H9 (cell line): ENCODE results near the gene MEGF10. TPM values are rescaled to one million over a fixed set of nuclear protein-coding genes. Genes with fewer than 3 reads are reported as not detected.

ENCODE experiments used
- DNase-seq: peaks from one replicate; pipeline ENCODE4 v3.0.0-alpha.2; 2017
- H2AFZ ChIP-seq: one replicate; pipeline ENCODE4 v1.6.1; 2013; ENCODE audit warnings: mild to moderate bottlenecking, low read length, control low read depth, moderate library complexity
- H2AK5ac ChIP-seq: 2 replicates; pipeline ENCODE4 v1.6.1; 2013; ENCODE audit warnings: low read length, control low read depth, mixed read lengths; ENCODE audit not compliant: insufficient read length
- H2BK120ac ChIP-seq: one replicate; pipeline ENCODE4 v1.6.1; 2013; ENCODE audit warnings: low read depth, mild to moderate bottlenecking, low read length, control low read depth, inconsistent platforms; ENCODE audit not compliant: poor library complexity, severe bottlenecking
- H2BK12ac ChIP-seq: 2 replicates; pipeline ENCODE4 v1.6.1; 2013; ENCODE audit warnings: low read length, control low read depth, mixed read lengths, low read depth; ENCODE audit not compliant: insufficient read length
- H2BK15ac ChIP-seq: 2 replicates; pipeline ENCODE4 v1.6.1; 2013; ENCODE audit warnings: low read depth, low read length, control low read depth
- H2BK20ac ChIP-seq: one replicate; pipeline ENCODE4 v1.6.1; 2013; ENCODE audit warnings: low read depth, mild to moderate bottlenecking, low read length, control low read depth, inconsistent platforms; ENCODE audit not compliant: poor library complexity, severe bottlenecking
- H2BK5ac ChIP-seq: 2 replicates; pipeline ENCODE4 v1.6.1; 2013; ENCODE audit warnings: low read length, control low read depth, mixed read lengths; ENCODE audit not compliant: insufficient read length
- H3K14ac ChIP-seq: 2 replicates; pipeline ENCODE4 v1.6.1; 2013; ENCODE audit warnings: low read length, control low read depth; ENCODE audit not compliant: insufficient read depth
- H3K18ac ChIP-seq: 2 replicates; pipeline ENCODE4 v1.6.1; 2013; ENCODE audit warnings: low read depth, mild to moderate bottlenecking, mixed read lengths, low read length, control low read depth; ENCODE audit not compliant: insufficient read length
- H3K23ac ChIP-seq: 2 replicates; pipeline ENCODE4 v1.6.1; 2013; ENCODE audit warnings: low read length, control low read depth, mixed read lengths, low read depth; ENCODE audit not compliant: insufficient read length
- H3K23me2 ChIP-seq: 2 replicates; pipeline ENCODE4 v1.6.1; 2013; ENCODE audit warnings: low read depth, mild to moderate bottlenecking, mixed read lengths, low read length, control low read depth; ENCODE audit not compliant: insufficient read length, poor library complexity, severe bottlenecking
- H3K27ac ChIP-seq: 2 replicates; pipeline ENCODE4 v1.5.1; 2013; ENCODE audit warnings: low read length, control low read depth, mixed read lengths, low read depth; ENCODE audit not compliant: insufficient read length
- H3K27me3 ChIP-seq: 2 replicates; pipeline ENCODE4 v1.6.1; 2013; ENCODE audit warnings: low read length, control low read depth, inconsistent platforms; ENCODE audit not compliant: insufficient read depth
- H3K4ac ChIP-seq: 2 replicates; pipeline ENCODE4 v1.6.1; 2013; ENCODE audit warnings: low read depth, mild to moderate bottlenecking, control low read depth, inconsistent platforms, low read length, moderate library complexity
- H3K4me1 ChIP-seq: 2 replicates; pipeline ENCODE4 v1.6.1; 2013; ENCODE audit warnings: low read length, control low read depth, inconsistent platforms; ENCODE audit not compliant: insufficient read depth
- H3K4me2 ChIP-seq: 2 replicates; pipeline ENCODE4 v1.6.1; 2013; ENCODE audit warnings: low read length, control low read depth, mixed read lengths; ENCODE audit not compliant: insufficient read length, insufficient read depth
- H3K56ac ChIP-seq: 2 replicates; pipeline ENCODE4 v1.6.1; 2013; ENCODE audit warnings: low read depth, mild to moderate bottlenecking, mixed read lengths, low read length, control low read depth; ENCODE audit not compliant: insufficient read length
- H3K79me1 ChIP-seq: 2 replicates; pipeline ENCODE4 v1.6.1; 2013; ENCODE audit warnings: low read depth, mild to moderate bottlenecking, moderate library complexity, low read length, control low read depth, inconsistent platforms; ENCODE audit not compliant: insufficient read depth, poor library complexity, severe bottlenecking
- H3K79me2 ChIP-seq: 2 replicates; pipeline ENCODE4 v1.6.1; 2013; ENCODE audit warnings: low read length, control low read depth, inconsistent platforms; ENCODE audit not compliant: insufficient read depth
- H3K9ac ChIP-seq: 2 replicates; pipeline ENCODE4 v1.6.1; 2013; ENCODE audit warnings: low read length, control low read depth, mixed read lengths; ENCODE audit not compliant: insufficient read length; ENCODE audit errors: extremely low read depth
- H3K9me3 ChIP-seq: one replicate; pipeline ENCODE4 v1.6.1; 2013; ENCODE audit warnings: low read depth, low read length, inconsistent platforms; ENCODE audit not compliant: control insufficient read depth
- H3T11ph ChIP-seq: one replicate; pipeline ENCODE4 v1.6.1; 2013; ENCODE audit warnings: mild to moderate bottlenecking, low read length, control low read depth, inconsistent platforms
- H4K20me1 ChIP-seq: one replicate; pipeline ENCODE4 v1.6.1; 2013; ENCODE audit not compliant: control insufficient read depth, insufficient read length, insufficient read depth
- H4K5ac ChIP-seq: 2 replicates; pipeline ENCODE4 v1.6.1; 2013; ENCODE audit warnings: low read depth, mild to moderate bottlenecking, mixed read lengths, low read length, control low read depth; ENCODE audit not compliant: insufficient read length
- H4K8ac ChIP-seq: replicated peaks from 2 replicates; pipeline ENCODE4 v1.6.1; 2013; ENCODE audit warnings: low read length, control low read depth, mixed read lengths, low read depth; ENCODE audit not compliant: insufficient read length
- H4K91ac ChIP-seq: 2 replicates; pipeline ENCODE4 v1.6.1; 2013; ENCODE audit warnings: low read depth, mild to moderate bottlenecking, moderate library complexity, mixed read lengths, low read length, control low read depth; ENCODE audit not compliant: insufficient read length
- H3K27ac Mint-ChIP-seq, 3 experiments: 2 replicates in 2 of 3; 3 replicates in 1 of 3; pipeline ENCODE4 v1.8.0; 2020 to 2021; ENCODE audit warnings: mixed read lengths in 3 of 3, mild to moderate bottlenecking in 1 of 3, moderate library complexity in 1 of 3
- H3K27me3 Mint-ChIP-seq: 2 replicates; pipeline ENCODE4 v1.8.0; 2021; ENCODE audit warnings: low read depth, mild to moderate bottlenecking, moderate library complexity, mixed read lengths
- H3K36me3 Mint-ChIP-seq, 3 experiments: 2 replicates in 2 of 3; 3 replicates in 1 of 3; pipeline ENCODE4 v1.8.0; 2020 to 2021; ENCODE audit warnings: low read depth in 3 of 3, mixed read lengths in 3 of 3; ENCODE audit not compliant: insufficient read depth in 1 of 3
- H3K4me1 Mint-ChIP-seq, 2 experiments: 2 replicates each; pipeline ENCODE4 v1.8.0; 2020; ENCODE audit warnings: mixed read lengths in 2 of 2
- H3K4me3 Mint-ChIP-seq, 2 experiments: 2 replicates in 1 of 2; 3 replicates in 1 of 2; pipeline ENCODE4 v1.8.0; 2020 to 2021; ENCODE audit warnings: mild to moderate bottlenecking in 2 of 2, mixed read lengths in 2 of 2, moderate library complexity in 1 of 2
- H3K9me3 Mint-ChIP-seq, 2 experiments: 2 replicates in 1 of 2; 3 replicates in 1 of 2; pipeline ENCODE4 v1.8.0; 2020; ENCODE audit warnings: mild to moderate bottlenecking in 2 of 2, mixed read lengths in 2 of 2, moderate library complexity in 1 of 2
- CTCF ChIP-seq: fragments of 200-600 bp; sonication (generic); conservative IDR thresholded peaks from 3 replicates; pipeline ENCODE4 v1.8.0; 2021; ENCODE audit warnings: antibody characterized with exemption, mild to moderate bottlenecking
- WGBS: extraction: QIAGEN DNeasy Blood & Tissue Kit; methylation state at CpG from one replicate; pipeline ENCODE4 v1.1.7; 2013; ENCODE audit warnings: missing lambda C conversion rate, low lambda C conversion rate, mixed read lengths; ENCODE audit not compliant: insufficient read length; ENCODE audit errors: extremely low coverage; 5-methylcytosine and 5-hydroxymethylcytosine counted together
- total RNA-seq: library from RNA; stranded (reverse); gene quantifications from 2 replicates; pipeline ENCODE4 v1.2.1, GENCODE V29; 2021

Gene MEGF10
- total RNA-seq, 1 experiment from 2014 or later, result 36.5 TPM

GRCh38 chr5:127392762-127393161 lies 102.2 kb downstream of the MEGF10 start:
- no peak for DNase-seq
- H3K18ac ChIP-seq, result no peak overlapping the region
- no peak overlapping the region for H3K56ac ChIP-seq
- no peak overlapping the region for H3K9ac ChIP-seq
- Mint-ChIP-seq H3K4me1 (peaks cover 4 to 15% of the 10 kb centered on the region in 2 experiments), H3K4me3 (no peak overlapping the region), H3K27ac (no peak overlapping the region), H3K9me3 (no peaks in the 10 kb centered on the region), H3K36me3 (peaks cover 0 to 8% (median 7%) of the 10 kb centered on the region in 3 experiments; a peak in 3 of 7 replicates), H3K27me3 (no peaks in the 10 kb centered on the region)
- no peak overlapping the region for H2BK120ac ChIP-seq
- no peaks in the 10 kb centered on the region for H3K23me2 ChIP-seq
- no peak for TF ChIP-seq CTCF
- no peak overlapping the region for H2BK20ac ChIP-seq
- H3K14ac ChIP-seq, result no peak overlapping the region
- no peak overlapping the region for H3K4ac ChIP-seq
- no peak overlapping the region for H2BK15ac ChIP-seq
- H3K79me2 ChIP-seq, result no peaks in the 10 kb centered on the region
- H4K5ac ChIP-seq, result no peak overlapping the region
- H3K9me3 ChIP-seq, result no peaks in the 10 kb centered on the region
- no peak overlapping the region for H2AFZ ChIP-seq
- no peak overlapping the region for H3K4me2 ChIP-seq
- no peak overlapping the region for H2BK12ac ChIP-seq
- H2BK5ac ChIP-seq, result no peak overlapping the region
- no peak overlapping the region for H4K91ac ChIP-seq
- H3K23ac ChIP-seq, result no peak overlapping the region
- H4K20me1 ChIP-seq, result no peaks in the 10 kb centered on the region
- WGBS, result no CpG with 5 or more reads among the region's 4 CpGs
- no peak overlapping the region for H3T11ph ChIP-seq
- no peak overlapping the region for H2AK5ac ChIP-seq
- no peaks in the 10 kb centered on the region for H3K79me1 ChIP-seq
- no peaks in the 10 kb centered on the region; the same call in none of the 2 replicates for H3K4me1 ChIP-seq
- H3K27ac ChIP-seq, result no peak overlapping the region
- no peak overlapping the region for H4K8ac ChIP-seq
- no peaks in the 10 kb centered on the region for H3K27me3 ChIP-seq
